ENCODE measurements around the gene MAP1LC3B2.

Gene MAP1LC3B2

DNA sequence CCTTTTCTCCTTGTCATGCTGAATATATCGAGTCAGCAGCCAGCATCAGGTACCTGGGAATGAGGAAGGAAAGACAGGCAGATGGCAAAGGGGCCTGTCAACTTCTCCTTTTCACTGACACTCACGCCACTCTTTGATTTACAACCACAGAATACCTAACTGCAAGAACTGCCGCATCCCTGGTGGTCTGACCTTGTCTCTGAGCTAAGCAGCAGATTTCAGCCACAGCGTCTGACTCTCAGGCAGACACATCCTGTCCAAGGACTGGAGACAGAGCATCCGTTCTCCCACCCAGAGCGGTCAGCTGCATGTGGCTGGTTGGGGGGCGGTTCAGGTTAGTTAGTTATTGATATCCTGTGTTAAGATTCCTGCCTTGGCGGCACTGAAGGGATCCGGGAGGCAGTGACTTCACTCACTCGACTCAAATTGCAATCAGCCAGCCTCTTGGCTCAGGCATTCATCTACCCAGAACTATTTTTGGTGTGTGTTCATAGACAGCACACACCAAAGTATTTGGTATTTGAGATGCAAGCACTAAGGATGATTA, 11.2 kb upstream of the MAP1LC3B2 start:
- no peaks in the 10 kb centered on the region for H3K27me3 ChIP-seq (ENCODE audit: insufficient read depth, poor library complexity, severe bottlenecking)
- TF ChIP-seq, protein P1, sequence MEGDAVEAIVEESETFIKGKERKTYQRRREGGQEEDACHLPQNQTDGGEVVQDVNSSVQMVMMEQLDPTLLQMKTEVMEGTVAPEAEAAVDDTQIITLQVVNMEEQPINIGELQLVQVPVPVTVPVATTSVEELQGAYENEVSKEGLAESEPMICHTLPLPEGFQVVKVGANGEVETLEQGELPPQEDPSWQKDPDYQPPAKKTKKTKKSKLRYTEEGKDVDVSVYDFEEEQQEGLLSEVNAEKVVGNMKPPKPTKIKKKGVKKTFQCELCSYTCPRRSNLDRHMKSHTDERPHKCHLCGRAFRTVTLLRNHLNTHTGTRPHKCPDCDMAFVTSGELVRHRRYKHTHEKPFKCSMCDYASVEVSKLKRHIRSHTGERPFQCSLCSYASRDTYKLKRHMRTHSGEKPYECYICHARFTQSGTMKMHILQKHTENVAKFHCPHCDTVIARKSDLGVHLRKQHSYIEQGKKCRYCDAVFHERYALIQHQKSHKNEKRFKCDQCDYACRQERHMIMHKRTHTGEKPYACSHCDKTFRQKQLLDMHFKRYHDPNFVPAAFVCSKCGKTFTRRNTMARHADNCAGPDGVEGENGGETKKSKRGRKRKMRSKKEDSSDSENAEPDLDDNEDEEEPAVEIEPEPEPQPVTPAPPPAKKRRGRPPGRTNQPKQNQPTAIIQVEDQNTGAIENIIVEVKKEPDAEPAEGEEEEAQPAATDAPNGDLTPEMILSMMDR (IDR thresholded peaks at IDR 0.05; ENCODE audit: insufficient read depth, low read length), result no peak
- TF ChIP-seq SPI1 (IDR thresholded peaks at IDR 0.05; ENCODE audit: borderline replicate concordance, low read depth) (peak; percentile 69; the same call in 1 of the 2 replicates), POLR2AphosphoS5 (IDR thresholded peaks at IDR 0.05; ENCODE audit: low read depth) (peak; percentile 92), GABPA (IDR thresholded peaks at IDR 0.05; ENCODE audit: low read depth) (peak; percentile 30; the same call in 1 of the 2 replicates)
- no peak overlapping the region for H3K4me3 ChIP-seq (replicated peaks; ENCODE audit: insufficient read depth, low read length)
- peak in 1 of 2 experiments; percentile 90 for DNase-seq (ENCODE audit: low read depth in 1 of 2, low spot score in 1 of 2)
- peak overlapping the region; percentile 23; the same call in 1 of the 2 replicates for H3K27ac ChIP-seq (replicated peaks)

DNA sequence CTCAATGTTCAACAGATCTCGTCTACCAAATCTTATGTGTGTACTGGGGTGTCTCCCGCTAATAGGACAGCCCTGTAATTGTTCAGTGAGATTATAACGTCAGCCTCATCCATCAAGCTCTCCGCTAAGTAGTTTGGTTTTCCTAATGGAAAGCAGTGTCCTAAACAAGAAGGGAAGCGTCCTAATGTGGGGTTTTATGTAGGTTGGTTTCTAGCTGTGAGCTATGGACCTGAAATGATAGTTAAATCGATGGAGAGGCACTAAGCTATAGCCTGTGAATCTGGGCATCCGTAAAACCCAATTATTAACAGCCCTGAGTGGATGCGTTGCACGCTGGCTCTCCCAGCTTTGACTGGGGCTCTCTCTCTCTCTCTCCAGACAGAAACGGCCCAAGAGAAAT, 9.2 kb upstream of the MAP1LC3B2 start:
- H3K4me3 ChIP-seq (replicated peaks; ENCODE audit: insufficient read depth, low read length), result no peak overlapping the region
- no peaks in the 10 kb centered on the region for H3K27me3 ChIP-seq (ENCODE audit: insufficient read depth, poor library complexity, severe bottlenecking)
- TF ChIP-seq POLR2AphosphoS5 (IDR thresholded peaks at IDR 0.05; ENCODE audit: low read depth), result no peak
- no peak for TF ChIP-seq SPI1 (IDR thresholded peaks at IDR 0.05; ENCODE audit: borderline replicate concordance, low read depth)
- no peak for TF ChIP-seq GABPA (IDR thresholded peaks at IDR 0.05; ENCODE audit: low read depth)
- TF ChIP-seq, protein P2, sequence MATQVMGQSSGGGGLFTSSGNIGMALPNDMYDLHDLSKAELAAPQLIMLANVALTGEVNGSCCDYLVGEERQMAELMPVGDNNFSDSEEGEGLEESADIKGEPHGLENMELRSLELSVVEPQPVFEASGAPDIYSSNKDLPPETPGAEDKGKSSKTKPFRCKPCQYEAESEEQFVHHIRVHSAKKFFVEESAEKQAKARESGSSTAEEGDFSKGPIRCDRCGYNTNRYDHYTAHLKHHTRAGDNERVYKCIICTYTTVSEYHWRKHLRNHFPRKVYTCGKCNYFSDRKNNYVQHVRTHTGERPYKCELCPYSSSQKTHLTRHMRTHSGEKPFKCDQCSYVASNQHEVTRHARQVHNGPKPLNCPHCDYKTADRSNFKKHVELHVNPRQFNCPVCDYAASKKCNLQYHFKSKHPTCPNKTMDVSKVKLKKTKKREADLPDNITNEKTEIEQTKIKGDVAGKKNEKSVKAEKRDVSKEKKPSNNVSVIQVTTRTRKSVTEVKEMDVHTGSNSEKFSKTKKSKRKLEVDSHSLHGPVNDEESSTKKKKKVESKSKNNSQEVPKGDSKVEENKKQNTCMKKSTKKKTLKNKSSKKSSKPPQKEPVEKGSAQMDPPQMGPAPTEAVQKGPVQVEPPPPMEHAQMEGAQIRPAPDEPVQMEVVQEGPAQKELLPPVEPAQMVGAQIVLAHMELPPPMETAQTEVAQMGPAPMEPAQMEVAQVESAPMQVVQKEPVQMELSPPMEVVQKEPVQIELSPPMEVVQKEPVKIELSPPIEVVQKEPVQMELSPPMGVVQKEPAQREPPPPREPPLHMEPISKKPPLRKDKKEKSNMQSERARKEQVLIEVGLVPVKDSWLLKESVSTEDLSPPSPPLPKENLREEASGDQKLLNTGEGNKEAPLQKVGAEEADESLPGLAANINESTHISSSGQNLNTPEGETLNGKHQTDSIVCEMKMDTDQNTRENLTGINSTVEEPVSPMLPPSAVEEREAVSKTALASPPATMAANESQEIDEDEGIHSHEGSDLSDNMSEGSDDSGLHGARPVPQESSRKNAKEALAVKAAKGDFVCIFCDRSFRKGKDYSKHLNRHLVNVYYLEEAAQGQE (IDR thresholded peaks at IDR 0.05; ENCODE audit: insufficient replicate concordance, low read depth), result no peak
- TF ChIP-seq, protein P1 (IDR thresholded peaks at IDR 0.05; ENCODE audit: insufficient read depth, low read length), result no peak
- DNase-seq (ENCODE audit: low read depth in 1 of 2, low spot score in 1 of 2), result no peak
- no peak overlapping the region for H3K27ac ChIP-seq (replicated peaks)

DNA sequence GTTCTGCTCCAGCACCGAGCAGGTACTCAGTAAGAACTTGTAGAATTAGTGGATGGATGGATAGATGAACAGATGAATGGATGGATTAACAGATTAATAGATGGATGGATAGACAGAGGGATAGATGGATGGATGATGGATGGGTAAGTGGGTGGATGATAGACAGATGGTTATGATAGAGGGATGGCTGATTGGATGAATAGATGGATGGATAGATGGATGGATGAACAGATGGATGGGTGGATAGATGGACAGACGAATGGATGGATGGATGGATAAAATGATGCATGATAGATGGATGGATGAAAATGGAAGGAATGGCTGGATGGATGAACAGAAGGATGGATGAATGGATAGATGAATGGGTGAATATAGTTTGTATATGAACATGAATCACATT, 8.0 kb upstream of the MAP1LC3B2 start:
- TF ChIP-seq POLR2AphosphoS5 (IDR thresholded peaks at IDR 0.05; ENCODE audit: low read depth) (no peak), GABPA (IDR thresholded peaks at IDR 0.05; ENCODE audit: low read depth) (no peak), SPI1 (IDR thresholded peaks at IDR 0.05; ENCODE audit: borderline replicate concordance, low read depth) (no peak)
- TF ChIP-seq, protein P1 (IDR thresholded peaks at IDR 0.05; ENCODE audit: insufficient read depth, low read length), result no peak
- TF ChIP-seq, protein P2 (IDR thresholded peaks at IDR 0.05; ENCODE audit: insufficient replicate concordance, low read depth), result no peak
- no peak for DNase-seq (ENCODE audit: low read depth in 1 of 2, low spot score in 1 of 2)
- no peaks in the 10 kb centered on the region for H3K27me3 ChIP-seq (ENCODE audit: insufficient read depth, poor library complexity, severe bottlenecking)
- no peak overlapping the region for H3K27ac ChIP-seq (replicated peaks)
- H3K4me3 ChIP-seq (replicated peaks; ENCODE audit: insufficient read depth, low read length), result no peak overlapping the region

DNA sequence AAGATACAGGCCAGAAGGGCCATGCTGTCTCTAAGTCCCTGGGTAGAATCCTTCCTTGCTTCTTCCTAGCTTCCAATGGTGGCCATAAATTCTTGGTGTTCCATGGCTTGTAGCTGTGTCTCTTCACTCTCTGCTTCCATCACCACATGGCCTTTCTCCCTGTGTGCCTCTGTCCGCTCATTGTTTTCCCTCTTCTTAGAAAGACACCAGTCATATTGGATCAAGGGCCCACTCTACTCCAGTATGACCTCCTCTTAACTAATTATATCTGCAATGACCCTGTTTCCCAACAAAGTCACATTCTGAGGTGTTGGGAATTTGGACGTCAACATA, 7.6 kb upstream of the MAP1LC3B2 start:
- Histone ChIP-seq H3K27ac (replicated peaks) (no peak overlapping the region), H3K27me3 (ENCODE audit: insufficient read depth, poor library complexity, severe bottlenecking) (no peaks in the 10 kb centered on the region), H3K4me3 (replicated peaks; ENCODE audit: insufficient read depth, low read length) (no peak overlapping the region)
- TF ChIP-seq, protein P1 (IDR thresholded peaks at IDR 0.05; ENCODE audit: insufficient read depth, low read length), result no peak
- TF ChIP-seq, protein P2 (IDR thresholded peaks at IDR 0.05; ENCODE audit: insufficient replicate concordance, low read depth), result no peak
- no peak for TF ChIP-seq POLR2AphosphoS5 (IDR thresholded peaks at IDR 0.05; ENCODE audit: low read depth)
- TF ChIP-seq SPI1 (IDR thresholded peaks at IDR 0.05; ENCODE audit: borderline replicate concordance, low read depth), result no peak
- TF ChIP-seq GABPA (IDR thresholded peaks at IDR 0.05; ENCODE audit: low read depth), result no peak
- DNase-seq (ENCODE audit: low read depth in 1 of 2, low spot score in 1 of 2), result no peak
